DOHH2 (cell line): ENCODE results near the gene EDAR.

Source experiments
- H3F3A ChIP-seq: fragments of 200-600 bp; sonication (generic), shearing (Covaris generic); 2 replicates; pipeline ENCODE4 v1.6.0; 2016; ENCODE audit warnings: antibody characterized with exemption, mild to moderate bottlenecking; ENCODE audit not compliant: control insufficient read depth, insufficient read depth
- H3K27ac ChIP-seq: fragments of 200-600 bp; sonication (generic); 2 replicates; pipeline ENCODE4 v1.5.1; 2014; ENCODE audit warnings: low read depth, mild to moderate bottlenecking, low read length, moderate library complexity
- H3K27me3 ChIP-seq: fragments of 200-600 bp; sonication (generic); 2 replicates; pipeline ENCODE4 v1.6.1; 2014; ENCODE audit warnings: mild to moderate bottlenecking, low read length, mixed read lengths; ENCODE audit not compliant: control insufficient read depth
- H3K36me3 ChIP-seq: fragments of 200-600 bp; sonication (generic); 2 replicates; pipeline ENCODE4 v1.6.1; 2014; ENCODE audit warnings: mild to moderate bottlenecking, low read length, moderate library complexity, mixed read lengths; ENCODE audit not compliant: control insufficient read depth
- H3K4me1 ChIP-seq: fragments of 200-600 bp; sonication (generic); 2 replicates; pipeline ENCODE4 v1.6.1; 2014; ENCODE audit warnings: mild to moderate bottlenecking, low read length, mixed read lengths; ENCODE audit not compliant: control insufficient read depth
- H3K4me2 ChIP-seq: fragments of 200-600 bp; sonication (generic); 2 replicates; pipeline ENCODE4 v1.6.0; 2014; ENCODE audit warnings: mild to moderate bottlenecking, low read length, moderate library complexity
- H3K4me3 ChIP-seq: fragments of 200-600 bp; sonication (generic); 2 replicates; pipeline ENCODE4 v1.5.1; 2014; ENCODE audit warnings: mild to moderate bottlenecking, low read length, mixed read lengths
- H3K79me2 ChIP-seq: fragments of 200-600 bp; sonication (generic); 2 replicates; pipeline ENCODE4 v1.6.1; 2014; ENCODE audit warnings: mild to moderate bottlenecking, low read length, mixed read lengths; ENCODE audit not compliant: control insufficient read depth
- H3K9me2 ChIP-seq: fragments of 200-600 bp; sonication (generic); replicated peaks from 2 replicates; pipeline ENCODE4 v1.6.1; 2014; ENCODE audit warnings: mild to moderate bottlenecking, low read length, mixed read lengths; ENCODE audit not compliant: control insufficient read depth
- H3K9me3 ChIP-seq: fragments of 200-600 bp; sonication (generic); 2 replicates; pipeline ENCODE4 v1.6.1; 2014; ENCODE audit warnings: antibody characterized with exemption, low read length, mixed read lengths; ENCODE audit not compliant: control insufficient read depth, insufficient read depth
- H4K20me1 ChIP-seq: fragments of 200-600 bp; sonication (generic); 2 replicates; pipeline ENCODE4 v1.6.0; 2014; ENCODE audit warnings: low read depth, mild to moderate bottlenecking, antibody characterized with exemption, low read length, moderate library complexity; ENCODE audit not compliant: control insufficient read depth, insufficient read depth
- CTCF ChIP-seq: fragments of 200-600 bp; sonication (generic); IDR thresholded peaks from one replicate; pipeline ENCODE4 v1.5.1; 2014; ENCODE audit warnings: antibody characterized with exemption, mild to moderate bottlenecking, low read depth, low read length; ENCODE audit not compliant: poor library complexity, severe bottlenecking
- EZH2phosphoT487 ChIP-seq: fragments of 200-600 bp; sonication (generic); IDR thresholded peaks from 2 replicates; pipeline ENCODE4 v1.6.1; 2017; ENCODE audit warnings: borderline replicate concordance, mild to moderate bottlenecking, antibody characterized with exemption, low read length, moderate library complexity, mixed read lengths

Gene EDAR

DNA sequence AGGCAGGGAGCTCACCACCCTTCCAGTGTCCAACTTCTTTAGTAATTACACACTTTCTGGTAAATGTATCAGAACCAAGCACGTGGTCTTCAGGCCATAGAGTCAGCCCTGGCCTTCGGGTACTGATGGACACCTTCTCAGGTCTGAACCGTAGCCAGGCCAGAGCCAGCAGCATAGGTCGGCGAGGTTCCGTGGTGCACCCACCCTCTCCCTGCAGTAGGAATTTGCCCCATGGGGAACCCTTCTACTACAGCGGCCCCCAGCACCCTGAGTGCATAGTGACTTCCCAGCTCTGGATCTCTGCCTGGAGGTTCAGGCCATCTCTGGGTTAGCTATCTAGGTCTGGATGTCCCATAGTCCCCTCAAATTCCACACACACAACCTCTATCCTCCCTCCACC is 61.6 kb downstream of the EDAR start:
- H3K4me2 ChIP-seq: no peak overlapping the region
- no peaks in the 10 kb centered on the region for H4K20me1 ChIP-seq
- TF ChIP-seq CTCF (no peak), EZH2phosphoT487 (no peak)
- no peak overlapping the region for H3K27ac ChIP-seq
- H3K9me2 ChIP-seq: no peaks in the 10 kb centered on the region
- H3K27me3 ChIP-seq: no peaks in the 10 kb centered on the region
- H3K36me3 ChIP-seq: no peaks in the 10 kb centered on the region
- no peaks in the 10 kb centered on the region for H3K79me2 ChIP-seq
- H3K4me3 ChIP-seq: no peak overlapping the region
- no peaks in the 10 kb centered on the region for H3K9me3 ChIP-seq
- no peaks in the 10 kb centered on the region for H3K4me1 ChIP-seq
- no peaks in the 10 kb centered on the region for H3F3A ChIP-seq

DNA sequence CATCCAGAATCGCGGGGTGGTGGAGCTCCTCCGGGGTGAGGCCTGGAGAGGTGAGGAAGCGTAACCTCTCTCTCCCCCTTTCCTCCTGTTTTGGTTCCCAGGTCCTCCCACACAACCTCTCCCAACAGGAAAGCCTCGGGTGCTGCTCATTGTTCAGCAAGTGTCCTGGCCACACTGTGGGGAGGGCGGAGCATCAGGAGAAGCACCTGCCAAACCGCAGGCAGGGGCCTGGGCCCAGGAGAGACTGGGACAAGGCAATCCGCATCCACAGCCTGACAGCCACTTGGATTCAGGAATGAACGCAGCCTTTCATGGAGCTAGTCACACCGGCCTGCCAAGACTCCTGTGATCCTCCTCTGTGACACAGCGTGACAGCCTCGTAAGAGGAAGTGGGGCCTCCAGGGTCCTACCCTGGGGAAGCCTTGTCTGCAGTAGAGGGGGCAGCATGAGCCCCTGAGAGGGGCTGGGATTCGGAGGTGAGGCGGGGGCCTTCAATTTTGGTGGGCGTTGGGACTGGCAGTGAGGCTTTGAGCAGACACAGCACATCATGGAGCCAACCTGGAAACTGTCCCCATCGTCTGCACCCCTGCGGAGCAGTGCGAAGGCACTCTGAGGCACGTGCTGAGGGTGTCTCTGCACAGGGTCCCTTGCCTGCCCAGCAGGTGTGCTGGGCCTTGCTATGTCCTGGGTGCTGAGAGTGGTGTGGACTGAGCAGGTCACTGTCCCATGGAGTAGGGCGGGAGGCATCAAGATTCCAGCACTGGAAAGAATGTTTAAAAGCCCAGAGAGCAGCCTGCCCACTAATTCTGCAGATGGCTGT is 62.2 kb downstream of the EDAR start:
- H3K36me3 ChIP-seq: no peaks in the 10 kb centered on the region
- H3K4me3 ChIP-seq: no peak overlapping the region
- no peaks in the 10 kb centered on the region for H3K27me3 ChIP-seq
- no peak for TF ChIP-seq EZH2phosphoT487
- TF ChIP-seq CTCF: no peak
- no peaks in the 10 kb centered on the region for H4K20me1 ChIP-seq
- no peak overlapping the region for H3K4me2 ChIP-seq
- no peaks in the 10 kb centered on the region for H3K79me2 ChIP-seq
- no peaks in the 10 kb centered on the region for H3K9me2 ChIP-seq
- H3K4me1 ChIP-seq: no peaks in the 10 kb centered on the region
- no peaks in the 10 kb centered on the region for H3F3A ChIP-seq
- no peaks in the 10 kb centered on the region for H3K9me3 ChIP-seq
- H3K27ac ChIP-seq: no peak overlapping the region

DNA sequence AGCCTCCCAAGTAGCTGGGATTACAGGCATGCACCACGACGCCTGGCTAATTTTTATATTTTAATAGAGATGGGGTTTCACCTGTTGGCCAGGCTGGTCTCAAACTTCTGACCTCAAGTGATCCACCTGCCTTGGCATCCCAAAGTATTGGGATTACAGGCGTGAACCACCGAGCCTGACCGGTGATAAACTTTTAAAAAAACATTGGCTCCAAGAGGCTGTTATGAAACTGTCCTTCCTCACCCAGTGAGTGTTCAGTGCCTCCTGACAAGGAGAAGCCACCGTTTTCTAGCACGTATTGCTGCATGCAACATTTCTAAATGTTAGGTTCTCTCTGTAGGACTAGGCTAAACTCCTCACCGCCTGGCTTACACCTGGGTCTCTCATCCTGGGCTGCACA is 63.3 kb downstream of the EDAR start:
- H4K20me1 ChIP-seq: no peaks in the 10 kb centered on the region
- no peak overlapping the region for H3K4me3 ChIP-seq
- no peaks in the 10 kb centered on the region for H3K36me3 ChIP-seq
- no peaks in the 10 kb centered on the region for H3K27me3 ChIP-seq
- TF ChIP-seq CTCF (no peak), EZH2phosphoT487 (no peak)
- H3K27ac ChIP-seq: no peak overlapping the region
- H3K9me3 ChIP-seq: no peaks in the 10 kb centered on the region
- H3K79me2 ChIP-seq: no peaks in the 10 kb centered on the region
- no peaks in the 10 kb centered on the region for H3K4me1 ChIP-seq
- no peaks in the 10 kb centered on the region for H3F3A ChIP-seq
- no peak overlapping the region for H3K4me2 ChIP-seq
- no peaks in the 10 kb centered on the region for H3K9me2 ChIP-seq
